ENCODE data around the gene PRSS53.
"Not testable (repeated sequence)": the region's sequence is repeated elsewhere in the genome, so short reads cannot be mapped to it uniquely, and the experiment has no call there.

Gene PRSS53

DNA sequence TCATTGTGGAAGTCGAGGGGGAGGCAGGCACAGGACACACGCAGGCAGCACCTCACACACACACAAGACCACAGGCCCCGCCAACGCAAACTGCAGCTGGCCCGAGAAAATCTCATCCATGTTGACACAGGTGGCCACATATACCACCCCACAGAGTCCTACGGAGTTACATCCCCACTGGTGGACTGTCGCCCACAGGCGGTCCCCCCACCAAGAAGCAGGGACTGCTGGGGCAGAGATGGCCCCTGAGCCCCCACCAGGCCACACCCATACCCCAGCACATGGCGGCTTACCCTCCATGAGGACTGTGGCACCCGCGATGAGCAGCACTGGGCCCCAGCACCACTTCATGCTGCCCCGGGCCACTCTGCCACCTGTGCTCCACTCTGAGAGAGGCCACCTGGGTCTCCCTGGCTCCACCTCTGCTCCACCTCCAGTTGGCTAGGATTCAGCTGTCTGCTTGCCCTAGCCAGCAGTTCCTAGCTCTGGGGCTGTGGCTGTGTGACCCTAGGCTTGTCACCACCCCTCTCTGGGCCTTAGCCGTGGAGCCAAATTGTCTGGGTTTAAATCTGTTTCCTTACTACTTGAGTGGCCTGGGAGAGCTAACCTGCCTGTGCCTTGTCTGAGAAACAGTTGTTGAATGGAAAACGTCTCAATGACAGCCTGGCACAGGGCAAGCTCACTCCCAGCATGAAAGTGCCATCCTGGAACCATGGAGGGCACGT lies at the start of gene PRSS53:
Gene PRSS53, minus strand, starts transcription at position 485 of the 725 bp plus-strand sequence. Its CDS starts 134 bp downstream, at position 351.
- DNase-seq: no peak

DNA sequence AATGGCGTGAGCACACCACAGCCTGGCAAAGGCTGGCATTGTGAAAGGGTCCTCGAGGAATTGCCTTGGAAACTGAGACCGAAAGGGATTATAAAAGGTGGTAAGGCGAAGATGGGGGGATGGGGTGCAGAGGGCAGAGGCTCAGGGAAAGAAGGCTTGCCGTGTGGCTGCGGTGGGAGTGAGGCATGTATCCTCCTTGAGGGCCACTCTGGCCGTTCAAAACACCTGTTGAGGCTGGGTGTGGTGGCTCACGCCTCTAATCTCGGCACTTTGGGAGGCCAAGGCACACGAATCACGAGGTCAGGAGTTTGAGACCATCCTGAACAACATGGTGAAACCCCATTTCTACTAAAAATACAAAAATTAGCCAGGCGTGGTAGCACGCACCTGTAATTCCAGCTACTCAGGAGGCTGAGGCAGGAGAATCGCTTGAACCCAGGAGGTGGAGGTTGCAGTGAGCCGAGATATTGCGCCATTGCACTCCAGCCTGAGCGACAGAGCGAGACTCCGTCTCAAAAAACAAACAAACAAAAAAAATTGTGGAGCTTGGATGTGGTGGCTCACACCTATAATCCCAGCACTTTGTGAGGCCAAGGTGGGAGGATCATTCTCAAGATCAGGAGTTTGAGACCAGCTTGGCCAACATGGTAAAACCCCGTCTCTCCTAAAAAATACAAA lies 48.2 kb upstream of the PRSS53 start:
- not testable (repeated sequence) for DNase-seq

DNA sequence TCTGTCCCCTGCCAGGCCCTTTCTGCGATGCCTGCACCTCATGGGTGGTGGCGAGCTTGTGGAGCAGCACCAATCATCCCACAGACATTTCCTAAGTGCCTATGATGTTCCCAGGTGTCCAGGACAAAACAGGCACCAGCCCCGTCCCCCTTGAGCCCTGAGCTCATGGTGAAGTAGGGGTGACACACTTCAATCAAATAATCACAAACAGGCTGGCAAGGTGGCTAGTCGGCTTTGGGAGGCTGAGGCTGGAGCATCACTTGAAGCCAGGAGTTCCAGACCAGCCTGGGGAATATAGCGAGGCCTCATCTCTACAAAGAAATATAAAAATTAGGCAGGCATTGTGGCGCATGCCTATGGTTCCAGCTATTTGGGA lies 47.5 kb upstream of the PRSS53 start:
- no peak for DNase-seq

DNA sequence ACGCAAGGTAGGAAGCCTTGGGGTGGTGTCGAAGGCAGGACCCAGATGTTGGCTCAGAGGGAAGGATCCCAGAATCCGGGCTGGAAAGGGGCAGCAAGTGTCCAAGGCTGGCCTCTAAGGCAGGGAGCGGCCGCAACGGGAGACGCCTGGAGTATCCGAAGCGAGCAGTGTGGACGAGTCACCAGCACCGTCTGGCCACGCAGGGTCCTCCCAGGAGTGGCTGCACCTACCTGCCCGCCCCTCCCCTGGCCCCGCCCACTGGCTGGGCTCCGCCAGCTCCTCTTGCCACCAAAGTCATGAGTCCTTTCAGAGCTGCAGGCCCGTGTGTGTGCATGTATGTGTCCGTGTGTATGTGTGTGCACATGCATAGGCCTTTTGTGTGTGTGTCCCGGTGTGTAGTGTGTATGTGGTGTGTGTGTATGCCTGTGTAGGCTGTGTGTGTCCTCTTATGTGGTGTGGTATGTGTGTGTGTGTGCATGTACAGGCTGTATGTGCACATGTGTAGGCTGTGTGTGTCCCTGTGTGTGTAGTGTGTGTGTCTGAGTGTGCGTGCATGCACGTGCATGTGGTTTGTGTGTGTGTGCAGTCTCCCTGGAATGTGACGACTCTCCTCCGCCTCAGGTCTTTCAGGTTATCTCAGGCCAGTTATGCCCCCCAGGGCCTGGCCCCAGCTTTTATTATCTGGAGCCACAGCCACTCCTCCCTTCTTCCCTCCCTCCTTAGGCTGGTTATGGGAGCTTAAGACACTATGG lies 47.0 kb upstream of the PRSS53 start, which contains the start of gene PRSS8:
Gene PRSS8, minus strand, starts transcription at position 193 of the 752 bp plus-strand sequence. CDS start 229 bp downstream, outside the sequence.
- no peak for DNase-seq

DNA sequence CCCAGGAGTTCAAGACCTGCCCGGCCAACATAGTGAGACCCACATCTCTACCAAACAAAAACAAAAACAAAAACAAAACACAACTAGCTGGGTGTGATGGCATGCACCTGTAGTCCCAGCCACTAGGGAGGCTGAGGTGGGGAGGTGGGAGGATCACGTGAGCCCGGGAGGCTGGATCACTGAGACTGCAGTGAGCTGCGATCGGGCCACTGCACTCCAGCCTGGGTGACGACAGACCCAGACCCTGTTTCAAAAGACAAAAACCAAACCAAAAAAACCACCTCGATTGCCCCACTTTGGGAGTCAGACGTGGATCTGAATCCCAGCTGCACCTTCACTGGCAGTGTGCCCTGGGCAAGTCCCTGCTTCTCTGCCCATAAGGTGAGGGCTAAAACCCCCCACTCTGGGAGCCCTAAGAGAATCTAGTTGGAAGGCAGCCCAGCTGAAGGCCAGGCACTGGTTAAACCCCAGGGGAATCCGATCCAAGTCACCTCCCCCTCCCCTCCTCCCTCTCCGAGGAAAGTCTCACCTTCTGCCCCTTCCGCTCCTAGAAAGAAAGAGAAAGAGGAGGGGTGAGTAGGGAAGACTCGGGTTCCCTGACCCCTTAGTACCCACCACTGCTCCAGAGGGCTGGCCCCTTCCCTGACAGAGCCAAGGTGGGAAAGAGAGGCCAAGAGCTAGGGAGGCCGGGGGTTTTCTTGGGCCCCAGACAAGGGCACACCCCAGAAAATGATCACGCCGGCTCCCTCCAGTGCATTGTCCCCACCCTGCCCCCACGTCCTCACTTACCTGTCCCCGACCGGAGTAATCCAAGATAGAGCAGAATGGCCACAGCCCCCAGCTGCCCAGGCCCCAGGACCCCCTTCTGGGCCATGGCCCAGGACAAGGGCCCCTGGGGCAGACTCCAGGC lies 46.1 kb upstream of the PRSS53 start:
- peak; percentile 89 for DNase-seq

DNA sequence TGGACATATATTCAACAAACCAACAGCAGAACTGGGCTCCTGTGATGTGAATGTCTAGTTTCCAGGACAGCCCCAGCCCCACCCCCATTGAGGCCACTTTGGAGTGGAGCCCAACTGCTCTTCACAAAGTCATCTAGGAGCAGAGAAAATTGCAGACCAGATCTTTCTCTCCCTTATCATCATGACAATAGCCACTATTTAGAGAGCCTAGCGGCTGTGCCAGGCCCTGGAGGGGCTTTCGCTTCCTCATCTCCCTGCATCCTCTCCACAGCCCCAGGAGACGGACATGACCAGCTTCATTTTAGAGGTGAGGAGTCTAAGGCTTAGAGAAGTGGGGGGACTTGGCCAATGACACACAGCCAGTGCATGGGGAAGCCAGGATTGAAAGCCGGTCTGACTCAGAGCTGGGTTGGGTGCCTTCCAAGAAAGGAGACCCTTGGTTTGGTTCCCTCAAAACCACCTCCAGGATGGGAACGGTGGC lies 45.4 kb upstream of the PRSS53 start:
- DNase-seq: peak; percentile 4

DNA sequence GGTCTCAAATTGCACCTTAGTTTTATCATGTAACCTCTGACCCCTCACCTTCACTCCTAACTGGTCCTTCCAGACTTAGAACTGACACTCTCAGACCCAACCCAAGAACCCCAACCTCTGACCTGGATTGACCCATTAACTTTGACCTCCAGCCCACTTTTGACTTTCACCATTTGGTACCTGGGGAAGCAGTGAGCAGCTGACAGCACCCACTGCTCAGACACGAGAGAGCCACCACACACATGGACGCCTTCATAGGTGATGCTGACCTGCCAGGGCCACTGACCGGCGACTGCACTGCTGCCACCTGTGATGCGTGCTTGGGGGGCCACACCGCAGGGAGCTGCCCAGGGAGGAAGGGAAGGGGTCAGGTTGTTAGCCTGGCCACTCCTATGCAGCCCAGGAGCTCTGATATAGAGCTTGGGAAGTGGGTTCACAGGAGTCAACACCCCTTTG lies 44.3 kb upstream of the PRSS53 start:
- no peak for DNase-seq

DNA sequence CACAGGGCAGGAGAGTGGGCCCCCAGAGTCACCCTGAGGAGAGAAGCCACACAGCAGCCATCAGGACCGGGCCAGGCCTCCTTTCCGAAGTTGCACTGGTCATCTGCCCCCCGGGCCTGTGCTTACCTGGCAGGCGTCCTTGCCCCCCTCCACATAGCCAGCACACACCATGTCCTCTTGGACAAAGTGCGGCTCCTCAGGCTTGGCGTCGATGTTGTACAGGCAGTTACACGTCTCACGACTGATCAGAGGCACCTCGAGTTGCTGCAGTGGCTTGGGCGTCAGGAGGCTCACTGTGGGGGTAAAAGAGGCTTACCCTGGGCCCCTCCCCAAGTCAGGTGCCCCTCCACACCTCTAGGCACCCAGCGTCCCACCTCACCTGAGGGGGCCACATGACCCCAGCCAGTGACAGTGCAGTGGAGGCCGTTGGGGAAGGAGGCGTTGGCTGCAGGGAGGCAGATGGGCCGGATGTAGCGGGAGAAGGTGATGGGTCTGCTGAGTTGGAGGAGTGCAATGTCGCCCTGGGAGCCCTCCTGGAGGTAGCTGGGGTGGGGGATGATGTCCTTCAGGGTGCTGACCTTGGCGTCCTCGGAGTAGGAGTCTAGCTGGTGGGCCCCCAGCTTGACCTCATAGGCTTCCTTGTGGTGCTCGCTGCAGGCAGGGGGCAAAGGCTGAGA lies 43.7 kb upstream of the PRSS53 start:
- DNase-seq: no peak

DNA sequence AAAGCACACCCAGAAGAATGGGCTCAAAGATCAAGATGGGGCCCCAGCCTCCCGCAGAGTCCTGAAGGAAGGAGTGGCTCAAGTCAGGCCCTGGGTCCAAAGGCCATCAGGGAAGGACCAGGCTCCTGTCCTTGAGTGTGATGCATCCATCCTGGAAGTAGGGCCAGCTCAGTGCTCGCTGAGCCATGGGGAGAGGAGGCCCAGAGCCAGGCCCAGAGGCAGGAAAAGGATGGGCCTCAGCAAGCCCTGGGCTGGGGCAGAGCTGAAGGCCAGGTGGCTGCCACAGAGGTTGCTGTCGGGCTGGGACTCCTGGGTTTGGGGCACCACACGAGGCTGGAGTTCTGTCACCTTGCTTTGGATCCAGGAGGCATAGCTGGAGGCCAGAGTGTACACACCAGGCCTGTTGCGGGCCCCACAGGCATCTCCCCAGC lies 43.1 kb upstream of the PRSS53 start:
- no peak for DNase-seq

DNA sequence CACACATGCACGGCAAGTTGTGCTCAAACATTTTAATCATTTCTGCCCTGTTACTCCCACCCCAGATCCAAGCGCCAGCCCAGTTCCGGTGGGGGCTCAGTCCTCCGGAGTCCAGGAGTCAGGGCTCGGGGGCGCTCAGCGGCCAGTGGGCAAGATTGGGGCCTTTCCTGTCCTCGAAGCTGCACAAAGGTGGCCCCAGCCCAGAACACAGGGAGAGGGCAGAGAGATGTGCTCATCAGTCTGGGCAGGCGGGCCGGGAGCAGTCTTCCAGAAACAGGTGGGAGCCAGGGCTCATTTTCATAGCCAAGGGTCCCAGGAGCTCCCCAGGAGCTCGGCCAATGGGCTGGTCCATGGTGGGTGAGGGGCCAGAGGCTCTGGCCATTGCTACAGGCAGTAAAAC lies 42.7 kb upstream of the PRSS53 start:
- DNase-seq: no peak

DNA sequence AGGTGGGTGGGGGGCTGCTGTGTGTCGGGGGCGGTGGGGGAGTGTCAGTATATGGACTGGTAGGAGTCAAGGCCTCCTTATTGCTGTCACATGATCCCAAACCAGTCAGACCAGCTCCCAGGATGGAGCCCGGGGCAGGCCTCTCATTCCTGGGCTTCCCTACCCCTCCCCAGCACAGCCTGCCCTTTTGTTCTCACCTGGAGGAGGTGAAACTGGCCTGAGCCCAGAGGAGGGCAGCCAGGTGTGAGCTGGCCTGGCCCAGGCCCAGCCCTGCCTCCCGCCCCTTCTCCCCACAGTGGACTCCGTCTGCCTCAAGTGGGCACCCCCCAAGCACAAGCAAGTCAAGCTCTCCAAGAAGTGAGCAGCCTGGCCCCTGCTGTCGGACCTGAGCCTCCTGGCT lies 42.2 kb upstream of the PRSS53 start:
- DNase-seq: no peak

DNA sequence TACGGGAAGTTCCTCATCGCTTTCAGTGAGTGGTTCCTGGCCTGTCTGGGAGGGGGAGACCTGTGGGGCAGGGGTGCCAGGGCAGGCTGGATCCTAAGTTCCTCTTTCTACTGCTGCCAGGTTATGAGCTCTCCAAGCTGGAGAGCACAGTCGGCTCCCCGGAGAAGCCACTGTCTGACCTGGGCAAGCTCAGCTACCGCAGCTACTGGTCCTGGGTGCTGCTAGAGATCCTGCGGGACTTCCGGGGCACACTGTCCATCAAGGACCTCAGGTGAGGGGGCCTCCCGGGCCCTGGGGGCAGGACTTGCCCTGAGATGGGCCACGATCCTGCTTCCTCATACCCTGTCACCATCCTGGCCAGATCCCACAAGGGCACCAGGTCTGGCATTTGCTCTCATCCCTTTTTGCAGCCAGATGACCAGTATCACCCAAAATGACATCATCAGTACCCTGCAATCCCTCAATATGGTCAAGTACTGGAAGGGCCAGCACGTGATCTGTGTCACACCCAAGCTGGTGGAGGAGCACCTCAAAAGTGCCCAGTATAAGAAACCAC lies 41.7 kb upstream of the PRSS53 start:
- DNase-seq: no peak

DNA sequence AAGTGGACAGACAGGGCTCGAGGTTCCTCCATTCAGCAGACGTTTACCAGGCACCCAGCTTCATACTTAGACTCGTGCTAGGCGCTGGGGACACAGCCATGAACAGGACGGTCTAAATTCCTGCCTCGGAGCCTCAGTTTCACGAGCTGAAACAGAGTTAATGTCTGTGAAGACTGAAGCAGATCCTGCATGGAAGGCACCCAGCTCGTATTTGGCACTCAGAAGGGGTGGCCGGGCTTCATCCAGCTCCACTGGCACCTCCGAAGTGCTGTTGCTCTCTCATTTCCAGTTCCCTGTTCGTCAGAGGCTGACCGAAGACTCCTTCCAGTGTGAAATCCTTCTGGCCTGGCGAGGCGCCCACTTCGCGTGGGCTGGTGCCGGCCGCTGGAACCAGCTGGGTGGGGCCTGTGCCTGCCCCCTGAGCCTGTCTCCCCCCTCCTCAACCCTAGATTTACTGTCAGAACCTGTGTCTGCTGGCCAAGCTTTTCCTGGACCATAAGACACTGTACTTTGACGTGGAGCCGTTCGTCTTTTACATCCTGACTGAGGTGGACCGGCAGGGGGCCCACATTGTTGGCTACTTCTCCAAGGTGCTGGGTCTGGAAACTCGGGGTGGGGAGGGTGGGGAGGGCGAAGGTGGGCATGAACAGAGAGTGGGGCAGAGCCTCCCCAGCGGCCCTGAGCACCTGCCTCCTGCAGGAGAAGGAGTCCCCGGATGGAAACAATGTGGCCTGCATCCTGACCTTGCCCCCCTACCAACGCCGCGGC lies 41.0 kb upstream of the PRSS53 start:
- no peak for DNase-seq

DNA sequence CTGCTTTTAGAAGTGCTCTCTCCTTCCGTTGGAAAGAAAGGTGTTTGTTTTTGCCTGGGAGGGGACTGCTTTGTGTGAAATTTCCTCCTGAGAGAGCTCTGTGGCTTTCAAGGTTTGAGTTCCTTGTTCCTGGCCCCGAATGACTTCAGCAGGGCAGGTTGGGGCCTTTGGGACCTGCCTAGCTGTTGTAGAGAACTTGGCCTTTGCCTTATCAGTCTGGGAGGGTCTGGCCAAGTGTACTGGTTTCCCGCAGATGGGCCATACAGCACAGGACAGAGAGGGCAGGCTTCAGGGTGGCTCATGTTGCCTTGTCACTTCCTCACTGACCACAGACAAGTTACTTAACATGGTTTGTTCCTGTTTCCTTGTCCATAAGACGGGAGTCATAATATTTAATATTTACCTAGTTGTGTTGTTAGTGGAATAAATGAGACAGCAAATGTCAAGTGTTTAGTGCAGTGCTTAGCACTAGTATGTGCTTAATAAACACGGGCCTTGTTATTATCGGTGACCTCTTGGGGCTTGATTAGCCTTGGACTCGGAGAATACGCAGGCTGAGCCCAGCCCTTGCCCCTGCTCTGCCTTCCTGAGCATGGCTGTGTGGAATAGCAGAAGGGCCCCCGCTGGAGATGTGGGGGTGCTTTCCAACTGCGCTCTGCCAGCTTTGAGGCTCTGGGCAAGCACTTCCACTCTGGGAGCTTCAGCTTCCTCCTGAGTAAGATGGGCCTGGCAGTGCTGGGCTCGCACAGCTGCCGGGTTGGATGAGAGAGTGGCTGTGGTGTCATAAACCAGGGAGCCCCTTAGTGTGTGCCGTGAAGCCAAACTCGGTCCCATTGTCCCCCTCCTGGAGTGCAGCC lies 40.2 kb upstream of the PRSS53 start:
- no peak for DNase-seq

DNA sequence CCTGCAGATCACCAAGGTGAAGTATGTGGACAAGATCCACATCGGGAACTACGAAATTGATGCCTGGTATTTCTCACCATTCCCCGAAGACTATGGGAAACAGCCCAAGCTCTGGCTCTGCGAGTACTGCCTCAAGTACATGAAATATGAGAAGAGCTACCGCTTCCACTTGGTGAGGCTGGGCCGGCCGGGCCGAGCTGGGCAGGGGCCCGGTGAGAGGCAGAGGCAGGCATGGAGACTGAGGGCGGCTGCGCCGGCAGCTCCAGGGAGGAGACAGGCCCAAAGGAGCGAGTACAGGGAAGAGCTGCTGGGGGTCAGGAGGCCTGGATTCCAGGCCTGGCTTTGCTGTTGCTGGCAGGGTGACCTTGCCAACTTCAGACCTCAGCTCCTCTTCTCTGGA lies 38.4 kb upstream of the PRSS53 start:
- no peak for DNase-seq

DNA sequence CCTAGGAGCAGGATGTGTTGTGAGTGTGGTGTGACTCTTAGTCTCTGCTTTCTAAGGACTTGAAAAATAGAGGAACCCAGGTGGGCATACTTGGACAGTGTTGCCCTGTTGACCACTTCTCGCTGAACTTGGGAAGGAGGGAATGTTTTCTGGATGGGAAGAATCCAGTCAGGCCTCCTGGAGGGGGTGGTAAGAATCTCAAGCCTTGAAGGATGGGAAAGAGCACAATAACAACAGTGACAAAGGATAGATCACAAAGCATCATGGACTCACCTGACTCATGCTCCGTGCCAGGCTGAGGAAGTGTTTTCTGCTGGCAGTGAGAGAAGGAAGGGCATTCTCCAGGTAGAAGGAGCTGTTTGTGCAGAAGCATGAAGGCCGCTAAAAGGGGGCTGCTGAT lies 37.1 kb upstream of the PRSS53 start:
- DNase-seq: no peak

DNA sequence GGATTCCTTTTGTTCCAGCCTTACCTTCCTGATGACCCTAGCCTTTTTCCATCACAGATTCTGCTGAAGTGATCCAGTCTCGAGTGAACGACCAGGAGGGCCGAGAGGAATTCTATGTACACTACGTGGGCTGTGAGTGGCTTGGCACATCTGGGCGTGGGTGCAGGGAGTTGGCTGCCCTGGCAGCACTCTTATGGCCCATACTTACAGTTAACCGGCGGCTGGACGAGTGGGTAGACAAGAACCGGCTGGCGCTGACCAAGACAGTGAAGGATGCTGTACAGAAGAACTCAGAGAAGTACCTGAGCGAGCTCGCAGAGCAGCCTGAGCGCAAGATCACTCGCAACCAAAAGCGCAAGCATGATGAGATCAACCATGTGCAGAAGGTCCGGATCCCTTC lies 31.4 kb upstream of the PRSS53 start:
- DNase-seq: no peak

DNA sequence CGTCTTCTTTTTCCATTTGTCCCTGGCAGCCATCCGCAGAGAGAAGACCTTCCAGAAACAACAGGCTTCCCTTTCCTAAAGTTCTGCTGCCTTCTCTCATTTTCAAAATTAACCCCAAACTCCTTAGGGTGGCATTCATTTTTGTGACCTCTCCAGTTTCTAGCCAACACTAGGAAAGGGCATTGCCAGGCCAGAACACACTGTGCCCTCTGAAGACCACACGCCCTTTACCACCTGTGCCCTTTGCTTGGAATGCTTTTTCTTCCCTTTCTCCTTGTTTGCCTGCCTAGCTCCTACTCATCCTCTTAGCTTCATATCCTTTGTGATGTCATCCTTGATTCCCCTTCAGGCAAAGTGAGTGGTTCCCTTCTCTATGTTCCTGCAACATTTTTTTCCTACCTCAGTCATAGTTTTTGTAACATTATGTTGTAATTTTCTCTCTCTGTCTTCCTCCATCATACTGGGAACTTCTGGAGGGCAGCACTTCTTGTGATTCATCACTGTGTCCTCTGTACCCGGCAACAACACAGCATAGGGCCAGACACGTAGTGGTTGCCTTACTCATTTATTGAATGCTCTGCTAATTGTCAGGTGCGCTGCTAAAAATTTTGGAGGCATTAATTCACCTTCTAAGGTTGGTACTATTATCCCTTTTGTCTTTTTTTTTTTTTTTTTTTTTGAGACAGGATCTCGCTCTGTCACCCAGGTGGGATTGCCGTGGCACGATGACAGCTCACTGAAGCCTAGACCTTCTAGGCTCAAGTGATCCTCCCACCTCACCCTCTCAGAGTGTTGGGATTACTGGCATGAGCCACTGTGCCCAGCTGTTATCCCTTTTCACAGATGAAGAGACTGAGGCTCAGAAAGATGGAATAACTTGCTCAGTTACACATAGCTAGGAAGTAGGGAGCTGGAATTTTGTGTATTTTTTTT lies 29.7 kb upstream of the PRSS53 start:
- DNase-seq: no peak
